ENCODE measurements around the gene KIF3A.

The KIF3A gene

DNA sequence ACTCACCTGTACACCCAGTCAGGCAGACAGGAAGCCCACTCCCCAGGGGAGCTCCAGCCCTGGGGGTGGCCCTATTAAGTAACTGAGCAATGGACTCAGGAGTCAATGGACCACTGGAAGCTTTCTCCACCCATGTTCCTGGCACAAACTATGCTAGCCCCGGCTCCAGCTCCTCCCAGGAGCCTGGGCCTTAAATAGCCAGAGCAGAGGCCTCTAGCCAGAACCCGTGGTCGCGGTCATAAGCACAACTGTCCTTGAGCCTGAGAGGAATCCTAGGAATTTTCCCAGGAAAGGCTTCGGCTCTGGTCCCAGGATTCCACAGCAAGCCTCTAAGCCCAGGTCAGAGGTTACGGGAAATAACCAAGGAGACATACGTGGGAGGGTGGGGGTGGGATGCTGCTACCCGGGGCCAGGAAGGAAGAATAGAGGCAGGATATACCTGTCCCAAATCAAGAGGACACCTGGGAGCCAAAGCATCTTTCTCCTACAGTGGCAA is 34.2 kb upstream of the KIF3A start:
- no peak overlapping the region for H3K4me3 ChIP-seq (ENCODE audit: low read depth, low read length)

DNA sequence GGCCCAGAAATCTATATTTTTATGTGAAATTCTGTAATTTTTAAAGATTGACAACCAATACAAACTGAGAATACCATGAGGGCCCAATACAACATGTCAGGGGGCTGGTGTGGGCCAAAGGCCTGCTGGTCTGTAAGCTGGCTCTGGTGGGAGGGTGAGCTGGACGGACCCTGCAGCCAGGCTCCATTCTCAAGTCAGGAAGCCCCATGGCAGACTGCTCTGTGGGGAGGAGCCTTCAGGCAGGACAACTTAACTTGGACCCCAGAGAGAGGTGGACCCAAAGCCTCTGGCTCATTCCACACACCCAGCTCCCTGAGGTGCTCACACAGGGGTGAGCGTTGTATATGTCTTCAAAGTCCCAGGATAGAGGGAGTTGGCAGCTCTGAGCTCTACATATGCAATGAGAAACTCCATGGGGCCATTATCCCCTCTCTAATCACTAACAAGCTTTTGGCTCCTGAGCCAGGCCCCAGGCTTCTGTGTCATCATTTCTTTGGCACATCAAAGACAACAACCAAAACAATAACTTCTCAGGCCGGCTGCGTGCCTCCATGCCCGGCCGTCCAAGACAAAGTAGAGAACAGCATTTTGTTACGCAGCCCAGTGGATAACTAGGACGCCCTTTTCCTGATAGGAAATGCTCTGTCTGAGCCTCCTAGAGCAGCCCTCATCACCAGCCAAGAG is 33.3 kb upstream of the KIF3A start:
- no peak overlapping the region for H3K4me3 ChIP-seq (ENCODE audit: low read depth, low read length)

- no peak overlapping the region for H3K4me3 ChIP-seq (ENCODE audit: low read depth, low read length)
Measured at GRCh38 chr5:132768485-132768868, 31.1 kb upstream of the KIF3A start.

GRCh38 chr5:132767150-132767549 is 29.8 kb upstream of the KIF3A start:
- no peak overlapping the region for H3K4me3 ChIP-seq (ENCODE audit: low read depth, low read length)

DNA sequence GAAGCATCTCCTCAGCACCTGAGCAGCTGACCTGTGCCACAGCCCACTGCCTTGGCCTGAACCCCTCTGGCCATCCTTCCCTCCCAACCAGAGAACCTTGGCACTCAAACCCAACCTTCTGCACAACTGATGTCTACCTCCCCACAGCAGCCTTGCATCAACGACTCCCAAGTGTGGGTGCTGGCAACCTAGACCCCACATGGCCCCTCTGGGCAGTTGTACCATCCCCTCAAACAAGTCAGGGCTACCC is 29.4 kb upstream of the KIF3A start:
- H3K4me3 ChIP-seq (ENCODE audit: low read depth, low read length): no peak overlapping the region

DNA sequence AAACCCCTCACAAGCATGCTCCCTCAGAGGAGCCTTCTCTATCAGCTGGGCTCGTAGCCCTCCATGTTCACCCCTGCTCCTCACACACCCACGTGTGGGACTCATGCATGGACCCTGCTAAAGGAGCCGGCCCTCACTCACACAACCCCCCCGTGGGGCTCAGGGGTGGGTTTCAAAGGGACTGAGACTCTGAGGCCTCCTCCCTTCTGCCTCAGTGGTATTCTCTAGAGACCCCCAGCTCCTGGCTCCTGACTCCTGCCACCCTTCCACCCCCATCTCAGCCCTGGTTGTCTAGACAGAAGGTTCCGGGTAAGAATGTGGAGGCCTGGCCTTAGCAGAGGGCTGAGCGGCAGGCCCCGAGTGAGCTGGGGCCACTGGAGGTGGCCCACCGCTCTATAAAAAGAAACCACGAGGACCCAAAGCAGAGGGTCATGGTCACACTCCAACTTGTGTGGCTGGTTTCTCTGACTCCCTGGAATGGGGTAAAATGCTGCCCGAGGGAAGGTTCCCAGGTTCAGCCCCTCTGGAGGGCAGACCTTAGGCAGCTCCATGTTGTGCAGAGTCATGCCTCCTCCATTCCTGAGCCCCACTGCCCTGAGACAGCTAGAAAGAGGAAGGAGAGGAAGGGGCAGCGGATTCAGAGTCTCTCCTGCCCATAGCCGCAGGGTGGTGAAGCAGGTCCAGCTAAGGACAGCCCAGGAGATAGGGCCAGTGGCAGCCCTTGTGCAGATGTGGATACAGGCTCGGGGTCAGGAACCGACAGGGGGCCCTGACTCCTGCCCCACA is 28.9 kb upstream of the KIF3A start:
- no peak overlapping the region for H3K4me3 ChIP-seq (ENCODE audit: low read depth, low read length)

GRCh38 chr5:132765311-132766019 is 28.1 kb upstream of the KIF3A start:
- H3K4me3 ChIP-seq (ENCODE audit: low read depth, low read length): no peak overlapping the region

GRCh38 chr5:132764671-132765238 is 27.4 kb upstream of the KIF3A start:
- H3K4me3 ChIP-seq (ENCODE audit: low read depth, low read length): no peak overlapping the region

- H3K4me3 ChIP-seq (ENCODE audit: low read depth, low read length): no peak overlapping the region
Measured at GRCh38 chr5:132764051-132764450, 26.7 kb upstream of the KIF3A start.

DNA sequence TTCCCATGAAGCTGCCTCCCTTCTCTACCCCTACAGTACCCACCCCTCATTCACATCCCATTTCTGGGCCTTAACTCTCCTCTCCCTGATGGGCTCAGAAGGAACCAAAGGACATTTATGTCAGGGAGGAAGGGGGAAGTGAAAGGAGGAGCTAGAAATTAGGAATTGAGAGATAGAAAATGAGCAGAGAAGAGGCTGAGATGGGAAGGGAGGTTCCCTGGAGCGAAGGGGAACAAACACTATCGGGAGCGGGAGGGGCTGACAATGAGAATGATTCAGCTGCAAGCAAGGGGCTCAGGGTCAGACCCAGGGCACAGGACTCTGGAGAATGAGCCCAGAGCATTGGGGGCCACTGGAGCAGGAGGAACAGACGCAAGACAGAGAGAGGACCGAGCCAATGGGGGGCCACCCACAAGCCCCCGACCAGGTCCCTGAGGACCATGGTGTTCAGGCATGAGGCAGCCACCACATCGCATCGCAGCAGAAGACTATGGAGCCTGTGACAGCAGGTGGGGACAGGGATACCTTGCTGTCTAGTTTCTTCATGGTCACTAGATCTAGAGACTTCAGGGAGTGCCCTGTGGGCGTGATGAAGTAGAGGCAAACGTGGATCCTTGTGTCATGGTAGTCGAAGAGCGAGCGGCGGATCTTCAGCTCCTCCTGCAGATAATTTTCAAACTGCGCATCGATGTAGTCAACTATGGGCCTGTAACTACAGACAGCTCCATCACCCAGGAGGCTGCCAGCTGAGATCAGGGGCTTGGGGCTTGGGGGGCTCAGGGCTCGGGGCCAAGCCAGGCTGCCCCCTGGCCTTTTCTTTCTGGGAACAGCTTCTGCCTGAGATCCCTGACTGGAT is 26.1 kb upstream of the KIF3A start:
- no peak overlapping the region for H3K4me3 ChIP-seq (ENCODE audit: low read depth, low read length)

- no peak overlapping the region for H3K4me3 ChIP-seq (ENCODE audit: low read depth, low read length)
Measured at GRCh38 chr5:132762246-132763000, 25.1 kb upstream of the KIF3A start.

DNA sequence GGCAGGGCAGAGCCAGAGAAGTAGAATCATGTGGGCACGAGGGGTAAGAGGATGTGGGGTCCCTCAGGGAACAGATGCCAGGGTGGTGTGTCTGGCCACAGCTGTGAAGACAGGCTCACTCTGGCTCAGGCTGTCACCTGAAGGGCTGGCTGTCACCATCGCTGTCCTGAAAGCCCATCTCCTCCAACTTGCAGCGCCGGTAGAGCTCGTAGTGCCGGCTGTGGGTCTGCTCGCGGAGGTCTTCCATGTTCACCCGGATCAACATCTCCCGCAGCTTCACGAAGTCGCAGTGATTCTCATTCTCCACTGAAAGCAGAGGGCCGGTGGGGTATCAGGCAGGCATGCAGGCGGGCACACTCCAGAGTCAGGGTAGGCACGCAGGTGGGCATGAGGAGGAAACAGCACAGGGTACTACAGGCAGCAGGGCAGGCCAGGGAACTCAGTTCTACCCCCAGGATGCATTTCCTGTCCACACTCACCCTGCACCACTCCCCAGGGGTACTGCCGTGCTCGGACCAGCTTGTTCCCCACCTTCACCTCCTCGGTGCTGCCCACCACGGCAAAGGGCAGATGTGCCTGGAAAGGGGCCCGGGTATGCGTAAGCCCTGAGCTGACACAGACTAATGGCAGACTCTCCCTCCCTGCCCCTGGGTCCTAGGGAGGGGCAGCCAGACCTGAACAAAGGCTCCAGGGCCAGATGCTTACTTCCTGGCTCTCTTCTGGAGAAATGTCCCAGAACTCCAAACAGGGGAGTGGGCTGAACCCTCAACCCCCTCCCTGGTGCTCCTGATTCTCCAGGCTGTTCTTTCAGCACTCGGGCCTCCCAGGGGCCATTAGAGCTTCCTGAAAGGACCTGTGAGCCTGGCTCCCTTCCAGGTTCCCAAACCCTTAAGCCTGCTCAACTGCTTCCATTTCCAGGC is 24.2 kb upstream of the KIF3A start:
- H3K4me3 ChIP-seq (ENCODE audit: low read depth, low read length): no peak overlapping the region

- H3K4me3 ChIP-seq (ENCODE audit: low read depth, low read length): no peak overlapping the region
Measured at GRCh38 chr5:132760601-132761317, 23.4 kb upstream of the KIF3A start.

DNA sequence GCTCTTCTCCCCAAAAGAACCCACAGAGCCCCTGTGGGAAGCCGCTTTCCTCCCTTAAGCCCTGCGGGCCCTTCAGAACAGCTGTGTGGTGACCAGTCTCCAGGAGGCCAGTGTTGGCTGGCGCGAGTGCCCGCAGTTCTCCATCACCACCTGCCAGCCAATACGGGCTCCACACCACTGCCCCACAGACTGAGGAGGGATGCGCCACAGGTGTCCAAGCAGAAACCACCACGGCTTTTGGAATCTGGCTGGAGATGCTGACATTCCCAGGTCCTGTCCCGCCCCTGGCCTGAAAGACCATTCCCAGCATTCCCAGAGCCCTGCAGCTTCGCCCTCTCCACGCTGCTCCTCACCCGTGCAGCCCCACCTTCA is 22.7 kb upstream of the KIF3A start:
- no peak overlapping the region for H3K4me3 ChIP-seq (ENCODE audit: low read depth, low read length)

DNA sequence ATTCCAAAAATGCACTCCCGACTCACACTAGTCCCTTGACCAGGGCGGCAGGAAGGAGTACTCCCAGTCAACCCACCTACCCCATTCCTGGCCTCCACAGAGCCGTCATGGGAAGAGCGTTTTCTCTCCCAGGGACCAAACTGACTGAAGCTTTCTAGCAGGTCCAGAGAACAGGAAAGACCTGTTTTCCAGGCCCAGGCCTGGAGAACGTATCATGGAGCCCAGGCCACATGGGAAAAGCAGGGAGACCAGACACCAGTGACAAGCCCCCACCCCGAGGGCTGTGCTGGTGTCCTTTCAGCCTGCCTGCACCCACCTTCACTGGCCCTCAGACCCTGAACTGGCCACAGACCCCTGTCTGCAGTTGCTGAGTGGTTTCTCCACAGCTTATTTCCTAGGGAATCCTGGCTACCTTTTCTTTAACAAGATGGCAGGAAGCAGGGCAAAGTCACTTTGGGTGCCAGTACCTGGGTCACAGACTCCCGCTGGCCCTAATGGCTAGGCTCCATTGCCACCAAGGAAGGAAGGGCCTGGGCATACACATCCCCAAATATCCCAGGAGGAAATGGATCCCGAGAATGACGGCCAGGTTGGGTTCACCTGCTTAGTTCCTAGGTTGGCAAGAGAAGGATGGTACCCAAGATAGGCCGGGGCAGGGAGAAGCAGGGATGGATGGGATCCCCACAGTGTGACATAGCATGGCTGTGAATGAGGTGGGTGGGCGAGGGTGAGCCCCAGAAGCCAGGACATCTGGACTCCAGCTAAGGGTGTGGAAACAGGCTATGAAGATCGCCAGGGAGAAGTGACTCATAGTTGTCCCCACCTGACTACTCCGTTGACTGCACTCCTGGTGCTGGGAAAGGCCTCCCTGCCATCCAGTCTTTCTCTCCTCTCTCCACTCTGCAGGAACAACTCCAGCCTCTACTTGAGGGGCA is 22.0 kb upstream of the KIF3A start:
- H3K4me3 ChIP-seq (ENCODE audit: low read depth, low read length): no peak overlapping the region

GRCh38 chr5:132758451-132758850 is 21.1 kb upstream of the KIF3A start:
- H3K4me3 ChIP-seq (ENCODE audit: low read depth, low read length): no peak overlapping the region

DNA sequence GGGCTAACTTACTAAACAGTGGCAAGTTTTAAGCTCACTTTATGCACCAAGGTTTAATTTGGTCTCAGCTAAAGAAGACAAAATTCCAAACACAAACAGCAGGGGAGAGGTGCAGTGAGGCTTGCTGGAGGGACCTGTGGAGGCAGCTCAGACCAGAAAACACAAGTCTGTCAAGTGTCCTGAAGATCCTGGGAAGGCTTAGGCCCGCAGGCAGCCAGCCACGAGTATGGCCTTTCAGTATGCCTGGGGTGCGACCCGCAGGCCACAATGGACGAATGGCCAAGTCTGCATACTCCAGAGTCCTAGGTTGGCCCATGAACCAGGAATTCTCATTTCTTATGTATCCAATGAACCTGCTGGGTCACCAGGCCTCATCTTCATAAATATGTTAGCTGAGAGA is 19.2 kb upstream of the KIF3A start:
- H3K4me3 ChIP-seq (ENCODE audit: low read depth, low read length): no peak overlapping the region
